Mucosa of gallbladder (tissue), 1 donor: ENCODE results near the gene ACBD4. TPM values are rescaled to one million over a fixed set of nuclear protein-coding genes. Genes with fewer than 3 reads are reported as not detected.

Source experiments
- DNase-seq: peaks from one replicate; pipeline ENCODE4 v3.0.0-alpha.2; 2020; ENCODE audit warnings: low spot score
- total RNA-seq: library from RNA; stranded (reverse); gene quantifications from one replicate; pipeline ENCODE4 v1.2.1, GENCODE V29; 2021
- donor health status: DM: no; HTN: no; CAD: no.

The ACBD4 gene
- total RNA-seq, 1 donor from 2014 or later, result 29.8 TPM

DNA sequence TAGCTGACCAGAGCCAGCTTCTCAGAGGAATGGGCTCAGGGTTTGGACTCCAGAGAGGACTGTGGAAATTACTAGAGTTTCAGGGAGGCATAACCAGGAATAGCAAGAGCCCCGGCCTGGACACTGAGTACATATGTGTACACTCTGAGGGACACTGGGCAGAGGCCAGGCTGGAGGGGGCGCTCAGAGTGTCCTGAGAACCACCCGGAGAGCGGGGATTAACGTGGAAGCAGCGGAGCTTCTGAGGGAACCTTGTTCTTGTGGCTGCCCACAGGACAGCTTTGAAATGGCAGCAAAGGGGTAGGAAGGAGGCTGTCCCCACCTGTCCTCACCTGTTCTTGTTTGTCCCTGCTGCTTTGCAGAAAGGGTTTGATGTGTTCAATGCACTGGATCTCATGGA lies 31.0 kb upstream of the ACBD4 start:
- DNase-seq, result no peak

DNA sequence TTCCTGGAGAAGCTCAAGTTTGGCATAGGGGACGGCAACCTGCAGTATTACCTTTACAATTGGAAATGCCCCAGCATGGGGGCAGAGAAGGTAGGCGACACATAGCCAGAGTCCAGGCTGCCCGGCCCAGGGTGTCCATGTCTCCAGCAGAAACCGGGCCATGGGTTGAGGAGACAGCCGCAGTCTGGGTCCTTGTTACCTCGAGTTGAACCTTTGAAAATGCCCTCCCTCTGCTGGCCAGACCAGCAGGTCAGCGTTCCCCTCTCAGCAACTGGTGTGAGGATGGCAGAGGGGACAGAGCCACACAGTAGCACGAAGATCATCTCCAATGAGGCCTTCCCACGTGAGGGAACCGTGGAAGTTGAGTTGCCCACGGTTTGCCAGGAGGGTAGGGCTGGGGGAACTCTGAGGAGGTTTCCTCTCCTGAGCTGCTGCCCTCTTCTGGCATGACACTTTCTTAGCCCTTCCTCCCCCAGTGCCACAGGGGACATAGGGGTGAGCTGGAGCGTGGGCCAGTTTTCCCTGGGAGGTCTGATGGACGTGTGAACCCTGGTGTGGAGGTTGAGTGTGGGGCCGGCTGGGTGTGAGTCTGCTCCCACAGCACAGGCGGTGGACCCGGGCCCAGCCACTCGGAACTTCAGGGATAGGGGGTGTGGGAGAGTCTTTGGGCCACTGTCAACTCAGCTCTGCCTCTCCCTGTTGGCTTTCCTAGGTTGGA lies 30.4 kb upstream of the ACBD4 start:
- DNase-seq, result no peak

DNA sequence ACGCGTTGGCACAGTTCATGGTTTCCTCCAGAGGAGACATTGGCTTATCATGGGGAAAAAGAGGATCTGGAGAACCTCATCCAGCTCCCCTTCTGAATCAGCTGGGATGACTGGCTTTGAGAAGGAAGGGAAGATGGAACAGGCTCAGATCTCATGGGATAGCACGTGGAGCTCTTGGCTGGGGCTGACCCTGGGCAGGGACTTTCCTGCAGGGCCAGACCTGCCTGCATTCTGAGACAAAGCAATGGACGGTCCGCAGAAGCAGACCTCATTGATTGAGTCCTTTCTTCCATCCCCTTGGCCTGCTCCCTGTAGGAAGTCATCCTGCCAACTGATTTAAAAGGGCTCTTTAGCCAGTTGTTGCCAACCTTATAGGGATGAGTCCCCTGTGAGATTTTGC lies 29.4 kb upstream of the ACBD4 start:
- DNase-seq, result no peak

DNA sequence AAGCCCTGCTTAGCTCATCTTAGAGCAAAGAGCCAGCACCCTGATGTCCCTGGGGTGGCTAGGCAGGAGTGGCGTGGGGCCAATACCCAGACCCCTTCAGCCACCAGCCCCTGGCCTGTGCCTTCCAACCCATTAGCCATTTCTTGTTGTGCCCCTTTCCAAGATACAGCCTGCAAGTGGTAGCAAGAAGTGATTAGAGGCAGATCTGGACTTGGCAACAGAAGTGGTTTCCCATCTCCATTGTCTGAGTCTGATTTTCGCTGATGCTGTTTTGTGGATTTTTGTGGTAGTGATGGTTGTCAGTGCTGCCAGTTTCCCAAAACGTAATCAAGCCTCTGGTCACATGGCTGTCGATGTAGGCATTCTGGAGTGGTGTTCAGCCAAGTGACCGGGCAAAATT lies 28.9 kb upstream of the ACBD4 start:
- DNase-seq, result no peak

DNA sequence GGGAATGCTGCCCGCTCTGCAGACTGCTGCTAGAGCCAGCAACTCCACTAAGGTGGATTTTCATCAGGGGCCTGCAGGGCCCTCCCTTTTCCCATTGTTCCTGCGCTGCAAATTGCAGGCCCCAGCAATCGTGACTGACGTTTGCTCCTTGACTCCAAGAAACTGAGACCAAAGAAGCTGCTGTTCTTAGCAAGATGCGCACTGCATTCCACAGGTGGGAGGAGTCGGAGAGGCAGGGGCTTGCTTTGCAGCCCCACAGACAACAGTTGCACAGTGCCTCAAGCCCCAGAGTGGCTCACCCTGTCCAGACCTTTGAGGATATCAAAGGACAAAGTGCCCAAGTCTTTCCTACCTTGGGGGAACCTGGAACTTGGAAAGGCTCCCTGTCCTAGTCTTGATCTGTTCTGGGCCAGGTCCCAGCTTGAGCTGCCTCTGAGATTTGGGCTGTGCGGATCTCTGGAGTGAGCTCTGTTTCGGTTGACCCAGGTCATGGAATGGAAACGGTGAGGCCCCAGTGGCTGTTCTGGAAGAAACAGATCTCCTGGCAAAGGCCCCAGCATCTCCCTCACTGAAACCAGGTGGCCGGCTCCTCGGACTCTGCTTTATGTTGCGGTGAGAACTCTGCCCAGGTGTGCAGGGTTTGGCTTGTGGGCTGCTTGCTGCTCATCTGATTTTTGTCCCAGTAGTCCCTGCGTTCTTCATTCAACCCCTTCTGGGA lies 28.0 kb upstream of the ACBD4 start:
- DNase-seq, result no peak

DNA sequence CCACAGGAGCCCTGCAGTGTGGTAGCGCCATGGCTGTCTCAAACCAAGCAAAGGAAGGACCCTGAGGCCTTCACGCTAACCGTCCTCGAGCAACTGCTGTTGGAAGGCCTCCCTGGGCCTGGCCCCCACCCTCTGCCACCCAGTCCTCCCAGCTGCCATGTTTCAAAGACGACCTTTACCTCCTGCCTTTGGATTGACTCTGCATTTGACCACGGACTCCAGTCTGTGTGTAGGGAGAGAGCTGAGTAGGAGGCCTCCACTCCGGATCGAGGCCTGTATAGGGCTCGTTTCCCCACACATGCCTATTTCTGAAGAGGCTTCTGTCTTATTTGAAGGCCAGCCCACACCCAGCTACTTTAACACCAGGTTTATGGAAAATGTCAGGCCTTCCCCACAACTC lies 27.4 kb upstream of the ACBD4 start:
- no peak for DNase-seq

DNA sequence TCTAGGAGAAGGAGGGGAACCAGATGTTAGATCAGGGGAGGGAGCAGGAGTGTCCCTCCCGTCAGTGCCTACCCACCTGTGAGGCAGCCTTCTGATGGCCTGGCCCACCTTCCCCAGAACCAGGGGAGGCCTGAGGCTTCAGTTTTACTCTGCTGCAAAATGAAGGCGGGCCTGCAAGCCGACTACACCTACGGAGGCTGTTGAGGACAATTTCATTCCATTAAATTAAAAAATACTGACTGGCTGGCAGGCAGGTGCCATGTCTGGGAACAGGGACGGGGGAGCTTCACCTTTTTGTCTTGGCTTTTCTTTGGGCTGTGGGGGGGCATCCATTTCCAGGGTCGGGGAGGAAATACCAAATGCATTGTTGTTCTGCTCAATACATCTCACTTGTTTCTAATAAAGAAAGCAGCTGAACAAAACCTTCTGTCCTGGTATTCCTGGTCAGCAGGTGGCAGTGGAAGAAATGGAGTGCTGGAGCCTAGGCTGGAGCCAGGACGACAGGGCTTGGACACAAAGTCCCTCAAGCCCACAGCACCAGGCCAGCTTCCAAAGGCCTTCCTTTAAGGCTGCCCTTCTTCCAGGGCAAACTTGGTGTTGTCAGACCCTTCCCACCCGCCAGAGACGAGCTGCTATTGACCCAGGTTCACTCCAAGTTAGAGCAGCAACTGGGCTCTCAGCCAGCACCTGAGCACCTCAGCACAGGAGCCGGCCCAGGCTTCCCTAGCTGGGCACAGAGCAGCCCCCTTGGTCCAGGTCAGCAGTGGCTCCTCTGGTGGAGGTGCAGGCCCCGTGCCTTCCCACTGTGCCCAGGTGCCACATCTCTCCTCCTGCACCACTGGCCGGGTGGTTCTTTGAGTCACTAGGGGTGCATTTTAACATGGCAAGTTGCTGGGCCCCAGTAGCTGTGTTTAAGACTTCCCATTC lies 26.6 kb upstream of the ACBD4 start:
- no peak for DNase-seq

DNA sequence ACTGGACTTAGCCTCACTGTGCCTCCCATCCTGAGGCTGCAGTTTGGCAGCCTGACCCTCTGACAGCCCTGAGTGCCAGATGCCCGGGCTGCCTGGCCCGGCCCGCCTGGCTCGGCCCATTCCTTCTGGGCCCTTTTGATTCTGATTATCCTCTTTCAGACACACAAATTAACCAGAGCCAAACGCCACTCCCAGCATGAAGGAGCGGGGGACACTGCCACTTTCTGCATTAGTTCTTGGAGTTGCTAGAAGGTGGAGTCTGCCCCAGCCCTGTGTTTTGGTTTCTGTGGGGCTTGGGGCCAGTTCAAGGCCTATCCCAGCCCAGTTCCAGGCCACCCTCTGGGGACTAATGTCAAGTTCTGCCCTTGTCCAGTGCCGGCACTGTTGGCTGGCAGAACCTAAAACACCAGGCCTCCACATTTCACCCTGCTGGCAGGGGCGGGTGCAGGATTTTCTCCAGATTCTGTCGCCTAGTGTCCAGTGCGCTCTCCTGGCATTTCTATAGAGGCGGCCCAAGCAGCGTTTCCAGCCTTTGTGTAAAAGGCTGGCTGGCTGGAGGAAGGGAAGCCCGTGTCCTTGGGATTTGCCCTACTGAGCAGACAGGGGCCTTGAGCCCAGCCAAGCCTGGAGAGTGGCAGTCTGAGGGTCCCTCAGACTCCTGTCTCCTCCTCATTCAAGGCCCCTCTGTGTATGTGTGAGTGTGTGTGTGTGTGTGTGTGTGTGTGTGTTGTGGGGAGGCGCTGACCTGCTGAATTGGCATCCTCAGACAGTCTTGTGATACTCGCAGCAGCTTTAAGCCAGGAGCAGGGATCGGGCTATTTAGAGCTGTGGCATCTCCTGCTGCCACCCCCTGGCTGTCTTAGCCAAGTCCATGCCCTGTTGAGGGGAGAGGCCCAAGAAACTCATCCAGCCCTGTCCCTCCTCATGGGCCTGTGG lies 24.5 kb upstream of the ACBD4 start:
- peak; percentile 52 for DNase-seq

DNA sequence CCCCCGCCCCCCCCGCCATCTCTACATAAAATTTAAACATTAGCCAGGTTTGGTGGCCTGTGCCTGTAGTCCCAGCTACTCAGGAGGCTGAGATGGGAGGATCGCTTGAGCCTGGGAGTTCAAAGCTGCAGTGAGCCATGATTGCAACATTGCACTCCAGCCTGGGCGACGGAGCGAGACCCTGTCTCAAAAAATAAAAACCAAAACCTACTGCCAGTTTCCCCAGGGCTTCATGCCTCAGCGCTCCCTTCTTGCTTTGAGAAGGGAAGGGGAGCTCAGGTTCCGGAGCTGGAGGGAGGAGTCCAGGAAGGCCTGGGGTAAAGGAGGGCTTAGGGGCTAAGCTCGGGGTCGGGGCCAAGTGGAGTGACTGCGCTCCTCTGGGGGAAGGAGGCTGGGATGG lies 23.6 kb upstream of the ACBD4 start:
- no peak for DNase-seq

DNA sequence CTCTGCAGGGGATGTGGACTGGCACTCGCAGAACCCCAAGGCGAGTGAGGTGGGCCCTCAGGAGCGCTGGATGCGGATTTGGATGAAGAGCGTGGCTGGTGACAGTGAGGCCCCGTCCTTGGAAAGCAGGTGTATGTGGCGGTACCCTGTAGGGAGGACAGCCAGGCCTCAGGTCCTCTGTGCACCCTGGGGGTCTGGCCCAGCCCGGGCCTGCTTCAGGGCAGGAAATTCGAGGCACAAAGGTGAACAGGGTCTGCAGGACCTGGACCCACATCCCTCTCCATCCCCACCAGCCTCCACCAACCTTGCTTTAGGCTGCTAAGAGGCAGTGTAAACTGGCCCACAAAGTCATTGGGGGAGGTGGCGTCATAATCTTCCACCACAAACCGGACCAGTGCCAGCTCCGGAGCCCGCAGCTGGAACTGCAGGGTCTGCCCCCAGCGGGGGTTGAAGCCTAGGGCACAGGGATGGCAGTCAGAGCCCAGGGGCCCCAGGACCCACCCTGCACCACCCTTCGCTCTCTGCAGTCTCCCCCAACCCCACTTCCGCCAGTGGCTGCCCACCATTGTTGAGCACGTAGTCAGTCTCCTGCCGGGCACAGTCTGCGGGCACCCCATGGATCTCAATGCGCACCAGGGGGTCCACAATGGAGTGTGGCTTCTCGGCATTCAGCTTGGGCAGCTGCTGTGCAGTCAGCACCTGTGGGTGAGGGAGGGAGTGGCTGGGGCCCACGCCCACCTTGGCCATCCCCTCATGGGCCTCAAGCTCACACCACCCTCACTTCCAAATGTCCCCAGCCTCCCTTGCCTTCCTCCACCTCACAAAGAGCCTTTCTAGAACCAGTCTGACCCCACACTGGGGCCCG lies 22.7 kb upstream of the ACBD4 start:
- DNase-seq, result no peak

DNA sequence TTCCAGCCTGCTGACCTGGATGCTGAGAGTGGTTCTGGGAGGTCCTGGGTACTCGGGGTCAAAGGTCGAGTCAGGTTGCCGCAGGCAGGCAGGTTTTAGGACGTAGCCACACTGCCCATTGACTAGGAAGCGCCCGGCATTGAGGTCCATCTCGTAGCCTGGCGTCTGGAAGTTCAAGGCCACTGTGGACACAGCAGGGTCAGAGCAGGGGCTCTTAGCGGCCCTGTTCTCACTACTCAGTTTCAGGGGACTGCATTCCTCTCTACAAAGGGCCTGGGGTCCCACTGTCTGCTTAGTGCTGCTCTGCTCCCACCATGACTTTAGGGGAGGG lies 22.1 kb upstream of the ACBD4 start:
- no peak for DNase-seq

DNA sequence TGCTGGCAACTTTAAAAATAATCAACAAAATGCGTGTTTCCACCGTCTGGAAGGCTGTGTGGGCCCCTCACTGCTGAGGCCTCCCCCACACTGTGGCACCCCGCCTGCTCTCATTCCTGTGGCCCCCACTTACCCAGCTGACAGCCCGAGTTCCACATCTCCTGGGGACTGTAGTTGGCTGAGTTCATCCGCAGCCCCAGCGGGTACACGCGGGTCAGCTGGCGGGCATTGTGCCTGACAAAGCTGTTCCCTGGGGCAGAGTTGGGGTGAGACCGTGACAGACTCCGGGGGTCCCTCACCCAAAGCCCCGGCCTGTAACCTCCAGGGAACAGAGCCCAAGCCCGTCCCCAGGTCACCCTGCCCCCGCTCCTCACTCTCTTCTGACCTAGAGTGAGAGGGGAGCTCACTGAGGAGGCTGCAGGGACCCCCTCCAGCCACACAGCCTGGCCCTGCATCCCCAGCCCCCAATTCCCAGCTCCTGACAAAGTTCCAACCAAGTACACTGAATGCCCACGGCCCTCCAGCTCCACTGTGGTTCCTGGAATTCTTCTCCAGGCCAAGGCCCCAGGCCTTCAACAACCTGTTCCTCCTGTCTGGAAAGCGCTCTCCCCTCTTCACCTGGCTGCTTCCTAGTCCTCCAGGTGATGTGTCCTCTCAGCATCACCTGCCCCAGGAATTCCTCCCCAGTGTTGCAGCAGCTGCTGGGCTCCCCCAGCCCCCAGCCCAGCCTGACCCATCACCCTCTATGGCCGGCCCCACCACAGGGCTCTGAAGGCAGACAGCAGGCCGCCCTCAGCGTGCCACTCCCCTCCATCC lies 21.2 kb upstream of the ACBD4 start:
- DNase-seq, result no peak

DNA sequence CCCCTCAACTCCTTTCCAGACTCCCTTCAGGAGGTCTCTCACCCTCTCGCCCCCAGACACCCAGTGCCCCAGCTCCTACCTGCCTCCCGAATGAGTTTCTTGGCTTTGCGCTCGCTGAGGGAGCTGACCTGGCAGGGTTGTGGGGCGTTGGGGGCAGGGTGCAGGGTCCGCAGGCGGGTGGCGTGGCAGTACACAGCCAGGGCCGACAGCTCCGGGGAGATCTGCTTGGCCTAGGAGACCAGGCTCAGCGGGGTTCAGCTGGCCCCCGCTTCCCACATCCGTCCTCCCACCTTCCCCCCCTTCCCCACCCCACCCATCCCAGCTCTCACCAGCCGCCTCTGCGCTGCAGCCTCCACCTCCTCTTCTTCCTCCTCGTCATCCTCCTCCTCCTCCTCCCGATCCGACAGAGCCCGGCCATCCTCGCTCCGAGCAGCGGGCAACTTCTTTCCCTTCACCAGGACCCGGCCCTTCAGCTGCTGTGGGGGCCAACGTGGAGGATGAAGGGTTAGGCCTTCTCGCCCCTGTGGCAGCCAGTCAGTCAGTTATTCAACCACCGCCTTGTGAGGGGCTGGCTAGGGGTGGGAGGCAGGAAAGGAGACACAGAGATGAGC lies 20.4 kb upstream of the ACBD4 start:
- DNase-seq, result no peak

DNA sequence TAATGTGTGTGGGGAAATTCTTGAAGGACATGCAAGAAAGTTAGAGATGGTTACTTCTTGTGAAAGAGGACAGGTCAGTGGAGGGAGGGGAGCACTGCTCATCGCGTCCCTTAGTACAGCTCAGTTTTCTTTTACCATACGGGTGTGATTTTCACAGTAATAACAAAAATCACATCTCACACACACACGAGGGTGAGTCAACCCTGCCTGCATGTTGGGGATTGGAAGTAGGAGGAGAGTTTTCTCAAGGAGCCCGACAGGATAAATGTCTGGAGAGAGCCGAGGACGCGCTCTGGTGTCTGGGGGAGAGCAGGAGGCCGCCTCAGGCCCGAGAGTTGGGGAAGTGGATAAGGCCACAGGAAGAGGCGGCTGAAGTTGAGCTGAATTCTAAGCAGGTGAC lies 19.6 kb upstream of the ACBD4 start:
- DNase-seq, result no peak

DNA sequence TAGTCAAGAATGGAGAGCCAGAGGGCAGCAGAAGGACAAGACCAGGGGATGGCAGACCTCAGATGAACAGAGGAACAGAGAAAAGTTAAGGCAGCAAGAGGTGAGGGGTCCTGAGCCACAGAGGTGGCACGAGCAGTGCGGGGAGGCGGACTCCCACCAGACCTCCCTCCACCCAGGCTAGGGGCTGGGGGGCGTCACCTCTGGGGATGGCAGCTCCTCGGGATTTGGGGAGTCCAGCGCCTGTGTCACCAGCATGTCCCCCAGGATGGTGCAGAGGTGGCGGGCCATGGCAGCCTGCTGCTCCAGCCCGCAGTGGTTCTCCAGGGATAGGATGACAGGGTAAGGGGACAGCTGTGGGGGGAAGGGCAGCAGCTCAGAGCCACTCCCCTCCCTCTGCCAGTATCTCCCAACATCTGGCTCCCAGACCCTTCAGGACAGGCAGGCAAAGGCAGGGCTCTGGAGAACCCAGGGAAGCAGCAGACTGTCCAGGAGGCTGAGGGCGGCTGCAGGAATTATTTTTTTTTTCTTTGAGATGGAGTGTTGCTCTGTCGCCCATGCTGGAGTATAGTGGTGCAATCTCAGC lies 19.0 kb upstream of the ACBD4 start:
- no peak for DNase-seq

DNA sequence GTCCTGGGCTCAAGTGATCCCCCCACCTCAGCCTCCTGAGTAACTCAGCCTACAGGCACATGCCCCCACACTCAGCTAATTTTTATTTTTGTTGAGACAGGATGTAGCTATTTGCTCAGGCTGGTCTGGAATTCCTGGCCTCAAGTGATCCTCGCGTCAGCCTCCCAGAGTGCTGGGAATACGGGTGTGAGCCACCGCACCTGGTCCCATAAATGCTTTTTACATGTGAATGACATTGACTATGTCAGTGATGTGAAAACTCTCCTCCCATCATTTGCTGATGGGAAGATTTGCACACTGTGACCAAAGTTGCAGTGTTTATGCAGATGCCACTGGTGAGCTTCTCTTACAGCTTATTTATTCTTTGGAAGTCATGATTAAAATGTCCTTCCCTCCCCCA lies 18.2 kb upstream of the ACBD4 start:
- no peak for DNase-seq

DNA sequence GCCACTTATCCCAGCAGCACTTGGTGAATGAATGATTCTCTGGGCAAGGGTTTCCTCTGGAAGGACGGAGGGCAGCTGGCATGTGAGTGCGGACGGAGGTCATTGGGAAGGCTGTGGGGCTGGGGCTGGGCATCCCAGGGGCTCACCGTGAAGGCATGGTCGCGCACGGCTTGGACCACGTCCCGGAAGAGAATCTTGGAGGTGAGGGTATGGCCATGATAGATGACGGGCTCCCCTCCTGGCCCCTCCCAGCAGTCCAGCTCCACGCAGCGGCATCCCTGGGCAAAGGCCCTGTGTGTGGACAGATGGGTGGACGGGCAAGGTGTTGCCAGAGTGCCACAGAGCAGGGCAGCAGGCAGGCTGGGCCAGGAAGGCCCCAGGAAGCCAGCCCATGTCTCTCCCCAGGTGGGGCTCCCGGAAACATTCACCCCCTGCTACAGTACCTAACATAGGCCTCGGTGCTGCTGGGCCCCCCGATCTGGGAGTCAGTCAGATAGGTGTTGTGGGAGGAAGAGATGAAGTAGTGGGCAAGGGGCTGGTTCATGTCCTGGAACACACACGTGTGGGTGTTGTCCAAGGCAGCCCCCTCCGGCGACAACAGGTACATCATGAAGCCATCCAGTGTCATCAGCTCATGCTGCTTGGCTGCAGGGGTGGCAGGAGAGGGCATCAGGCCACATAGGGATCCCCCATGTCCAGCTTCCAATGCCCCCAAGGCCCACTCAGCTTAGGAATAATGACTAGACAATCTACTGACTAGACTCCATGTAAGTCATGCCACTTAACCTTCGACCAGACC lies 17.4 kb upstream of the ACBD4 start:
- DNase-seq, result no peak

DNA sequence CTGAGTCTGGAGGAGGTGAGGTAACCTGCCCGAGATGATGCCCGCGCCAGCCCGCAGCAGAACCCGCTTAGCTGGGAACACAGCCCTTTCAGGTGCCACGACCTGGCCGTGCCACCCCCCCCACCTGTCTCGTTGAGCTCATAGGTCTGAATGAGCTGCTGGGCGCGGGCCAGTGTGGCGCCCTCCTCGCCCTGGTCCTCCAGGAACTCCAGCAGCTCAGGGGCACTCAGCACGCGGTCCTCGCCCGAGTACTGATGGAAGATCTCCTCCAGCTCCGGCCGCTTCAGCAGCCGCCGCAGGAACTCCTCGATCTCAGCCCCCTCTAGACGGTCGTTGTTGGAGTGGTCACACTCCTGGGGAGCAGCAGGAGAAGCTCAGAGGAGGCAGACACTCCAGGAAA lies 16.8 kb upstream of the ACBD4 start:
- no peak for DNase-seq
